Aorta (tissue), 5 donors: ENCODE measurements around the gene B3GALNT2. TPM values are rescaled to one million over a fixed set of nuclear protein-coding genes. Genes with fewer than 3 reads are reported as not detected.

Experiments used
- ATAC-seq: fragments of 200-7000 bp; cut with Tn5 transposase; one replicate; pipeline ENCODE4 v1.9.1; 2022; ENCODE audit warnings: moderate library complexity; ENCODE audit not compliant: low FRiP score
- DNase-seq, 2 donors: peaks; one replicate each; pipeline ENCODE4 v3.0.0-alpha.2; 2020
- H3K27ac ChIP-seq, 2 donors: one replicate each; pipeline ENCODE4 v1.5.1; 2013; ENCODE audit warnings: low read length in 2 of 2, mild to moderate bottlenecking in 2 of 2, moderate library complexity in 2 of 2, control low read depth in 1 of 2, inconsistent platforms in 1 of 2, low read depth in 1 of 2
- H3K27me3 ChIP-seq, 2 donors: one replicate each; pipeline ENCODE4 v1.6.1; 2013; ENCODE audit warnings: control low read depth in 1 of 2, low read length in 1 of 2, mild to moderate bottlenecking in 1 of 2, moderate library complexity in 1 of 2; ENCODE audit not compliant: insufficient read depth in 2 of 2, control insufficient read depth in 1 of 2
- H3K36me3 ChIP-seq, 2 donors: one replicate each; pipeline ENCODE4 v1.6.1; 2013; ENCODE audit warnings: control low read depth in 1 of 2, low read length in 1 of 2, mild to moderate bottlenecking in 1 of 2; ENCODE audit not compliant: insufficient read depth in 2 of 2, control insufficient read depth in 1 of 2
- H3K4me1 ChIP-seq, 2 donors: one replicate each; pipeline ENCODE4 v1.6.1; 2013; ENCODE audit warnings: low read length in 2 of 2, control low read depth in 1 of 2, mild to moderate bottlenecking in 1 of 2, moderate library complexity in 1 of 2; ENCODE audit not compliant: insufficient read depth in 2 of 2, control insufficient read depth in 1 of 2
- H3K4me3 ChIP-seq, 2 donors: one replicate each; pipeline ENCODE4 v1.5.1; 2013; ENCODE audit warnings: low read length in 2 of 2, control low read depth in 1 of 2, mild to moderate bottlenecking in 1 of 2
- H3K9me3 ChIP-seq: one replicate; pipeline ENCODE4 v1.6.1; 2013; ENCODE audit warnings: mild to moderate bottlenecking, low read length; ENCODE audit not compliant: control insufficient read depth
- WGBS, 2 donors: extraction: QIAGEN DNeasy Blood & Tissue Kit; methylation state at CpG; one replicate each; pipeline ENCODE4 v1.1.7; 2013; 5-methylcytosine and 5-hydroxymethylcytosine counted together
- intact Hi-C, 2 donors: fragments of 100-400 bp; cut with DNase I; formaldehyde crosslinking; loops; one replicate each; pipeline versions ENCODE4 v1.14.2 to v1.15.0; 2022
- polyA plus RNA-seq, 2 donors: library from polyadenylated mRNA; stranded (reverse); fragments of 200-250 nt; gene quantifications; one replicate each; pipeline ENCODE4 v1.2.3, GENCODE V29; 2013
- total RNA-seq, 2 donors: library from RNA; stranded (reverse); fragmentation: NEBNext Ultra II Directional; extraction: Animal tissue kit (Norgen Biotek cat#: 25700); gene quantifications; one replicate each; pipeline ENCODE4 v1.2.1, GENCODE V29; 2021
- donor health status: healthy with polysubstance abuse.
- donor health status: Bipolar disorder and iron deficiency.
- donor health status: DM: no; HTN: no; CAD: no.
- donor health status: DM: no; HTN: no; CAD: no.
- donor health status: DM: yes; HTN: yes; CAD: no.

Gene B3GALNT2
- total and polyA plus RNA-seq, 4 donors = 10.0 to 44.6 (median 24.7) TPM

- H3K27me3 ChIP-seq = peaks cover 0 to 2% of the 10 kb centered on the region in 2 donors
- H3K9me3 ChIP-seq = no peaks in the 10 kb centered on the region
- H3K4me3 ChIP-seq = no peak overlapping the region
- H3K4me1 ChIP-seq = no peaks in the 10 kb centered on the region
- intact Hi-C loops = no loop called here
- ATAC-seq (no peak), DNase-seq (no peak)
- H3K27ac ChIP-seq = no peak overlapping the region
- WGBS, 2 donors = 70 to 71% methylated on average over 8 of the region's 8 CpGs
- no peaks in the 10 kb centered on the region for H3K36me3 ChIP-seq
Measured at GRCh38 chr1:235533476-235534168, 29.4 kb upstream of the B3GALNT2 start.

DNA sequence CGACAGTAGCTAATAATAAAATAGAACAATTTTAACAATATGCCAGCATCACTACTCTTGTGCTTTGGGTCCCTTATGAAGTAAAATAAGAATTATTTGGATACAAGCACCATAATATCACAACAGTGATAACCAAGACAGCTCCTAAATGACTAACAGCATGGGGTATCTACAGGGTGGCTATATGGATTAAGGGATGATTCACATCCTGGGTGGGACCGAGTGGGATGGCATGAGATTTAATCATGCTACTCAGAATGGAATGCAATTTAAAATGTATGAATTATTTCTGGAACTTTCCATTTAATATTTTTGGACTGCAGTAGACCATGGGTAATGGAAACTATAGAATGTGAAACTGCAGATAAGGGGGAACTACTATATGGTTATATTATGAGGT lies 28.1 kb upstream of the B3GALNT2 start:
- 54 to 59% methylated on average over 2 of the region's 2 CpGs for WGBS, 2 donors
- Histone ChIP-seq H3K27me3 (peaks cover 0 to 2% of the 10 kb centered on the region in 2 donors), H3K36me3 (no peaks in the 10 kb centered on the region), H3K9me3 (no peaks in the 10 kb centered on the region), H3K4me3 (no peak overlapping the region), H3K4me1 (no peaks in the 10 kb centered on the region), H3K27ac (no peak overlapping the region)
- ATAC-seq (no peak), DNase-seq (no peak)
- intact Hi-C loops = no loop called here

GRCh38 chr1:235527196-235527814 lies 23.1 kb upstream of the B3GALNT2 start:
- H3K9me3 ChIP-seq = no peaks in the 10 kb centered on the region
- no peaks in the 10 kb centered on the region for H3K36me3 ChIP-seq
- ATAC-seq = no peak
- H3K4me3 ChIP-seq = no peak overlapping the region
- no peaks in the 10 kb centered on the region for H3K4me1 ChIP-seq
- no peak overlapping the region for H3K27ac ChIP-seq
- WGBS, 2 donors = 78 to 86% methylated on average over 4 of the region's 4 CpGs
- intact Hi-C loops = no loop called here
- no peaks in the 10 kb centered on the region for H3K27me3 ChIP-seq
- DNase-seq = no peak

DNA sequence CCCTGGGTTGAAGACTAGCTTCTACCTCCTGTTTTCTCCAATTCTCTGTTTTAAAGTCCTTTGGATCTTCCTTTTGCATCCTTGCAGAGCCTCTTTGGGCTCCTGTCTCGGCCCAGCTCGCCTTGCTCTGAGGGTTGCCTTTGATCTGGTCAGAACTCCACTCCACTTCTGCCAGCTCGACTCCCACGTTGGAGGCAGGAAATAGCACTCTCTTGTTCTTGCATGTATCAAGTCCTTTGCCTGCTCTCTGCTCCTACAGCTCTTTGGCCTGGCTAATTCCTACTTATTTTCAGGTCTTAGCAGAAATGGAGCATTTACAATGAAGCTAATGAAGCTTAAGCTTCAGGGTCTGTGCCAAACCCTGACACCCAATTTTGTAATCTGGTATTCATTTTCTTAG lies 21.1 kb upstream of the B3GALNT2 start:
- no peaks in the 10 kb centered on the region for H3K27me3 ChIP-seq
- H3K4me1 ChIP-seq = no peaks in the 10 kb centered on the region
- no peak overlapping the region for H3K4me3 ChIP-seq
- H3K27ac ChIP-seq = no peak overlapping the region
- no peak for DNase-seq
- WGBS, 2 donors = 39 to 40% methylated on average over 4 of the region's 4 CpGs
- no peaks in the 10 kb centered on the region for H3K9me3 ChIP-seq
- intact Hi-C loops = no loop called here
- H3K36me3 ChIP-seq = no peaks in the 10 kb centered on the region
- ATAC-seq = no peak

GRCh38 chr1:235516862-235517446 lies 12.7 kb upstream of the B3GALNT2 start:
- ATAC-seq (no peak), DNase-seq (no peak)
- Histone ChIP-seq H3K4me3 (no peak overlapping the region), H3K27me3 (no peaks in the 10 kb centered on the region), H3K27ac (no peak overlapping the region), H3K36me3 (no peaks in the 10 kb centered on the region), H3K4me1 (no peaks in the 10 kb centered on the region), H3K9me3 (no peaks in the 10 kb centered on the region)
- intact Hi-C loops = loop anchor here (10.0 kb wide), 2 partner anchors 268 to 458 kb away; no protein-coding TSS in a partner anchor
- WGBS, 2 donors = 77 to 80% methylated on average over 6 of the region's 6 CpGs

DNA sequence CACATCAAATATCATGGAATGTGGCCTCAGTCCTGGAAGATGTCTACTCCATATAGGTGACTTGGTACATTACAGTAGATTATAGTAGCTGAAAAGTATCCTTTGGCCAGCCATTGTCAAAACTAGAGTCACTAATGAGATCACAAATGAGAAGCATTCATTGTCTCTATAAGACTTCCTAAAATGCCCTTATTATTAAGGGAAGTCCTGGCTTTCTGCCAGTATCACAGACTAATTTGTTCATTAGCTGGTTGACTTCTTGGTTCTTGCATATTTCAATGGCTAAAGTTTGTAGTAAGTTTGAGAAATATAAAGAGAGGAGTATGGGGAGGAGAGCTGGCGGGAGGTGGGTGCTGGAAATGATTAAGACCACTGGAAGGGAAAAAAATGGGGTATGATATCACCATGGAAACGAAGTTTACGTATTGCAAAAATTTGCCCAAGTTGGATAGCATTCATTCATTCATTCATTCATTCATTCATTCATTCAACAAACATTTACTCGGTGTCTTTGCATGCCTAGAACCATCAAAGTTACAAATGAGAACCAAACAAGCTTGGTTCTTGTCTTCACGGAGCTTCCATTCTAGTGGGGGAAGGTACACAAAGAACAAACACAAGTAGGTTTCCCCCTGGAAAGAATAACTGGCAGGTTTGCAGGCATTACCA lies 11.7 kb upstream of the B3GALNT2 start:
- H3K27me3 ChIP-seq = no peaks in the 10 kb centered on the region
- no peaks in the 10 kb centered on the region for H3K4me1 ChIP-seq
- no peak overlapping the region for H3K4me3 ChIP-seq
- no peak overlapping the region for H3K27ac ChIP-seq
- intact Hi-C loops = loop anchor here (10.0 kb wide), 2 partner anchors 269 to 459 kb away; no protein-coding TSS in a partner anchor
- 93 to 94% methylated on average over 5 of the region's 5 CpGs for WGBS, 2 donors
- ATAC-seq = no peak
- no peak for DNase-seq
- H3K9me3 ChIP-seq = no peaks in the 10 kb centered on the region
- H3K36me3 ChIP-seq = no peaks in the 10 kb centered on the region

- Histone ChIP-seq H3K27me3 (no peaks in the 10 kb centered on the region), H3K4me1 (no peaks in the 10 kb centered on the region), H3K36me3 (no peaks in the 10 kb centered on the region), H3K4me3 (no peak overlapping the region), H3K9me3 (no peaks in the 10 kb centered on the region), H3K27ac (no peak overlapping the region)
- 36 to 38% methylated on average over 8 of the region's 8 CpGs for WGBS, 2 donors
- DNase-seq (no peak), ATAC-seq (peak; percentile 71)
- intact Hi-C loops = loop anchor here (10.0 kb wide), 2 partner anchors 271 to 461 kb away; no protein-coding TSS in a partner anchor
Measured at GRCh38 chr1:235513495-235514366, 9.5 kb upstream of the B3GALNT2 start.
